ENCODE measurements around the gene CDKAL1.

DNA sequence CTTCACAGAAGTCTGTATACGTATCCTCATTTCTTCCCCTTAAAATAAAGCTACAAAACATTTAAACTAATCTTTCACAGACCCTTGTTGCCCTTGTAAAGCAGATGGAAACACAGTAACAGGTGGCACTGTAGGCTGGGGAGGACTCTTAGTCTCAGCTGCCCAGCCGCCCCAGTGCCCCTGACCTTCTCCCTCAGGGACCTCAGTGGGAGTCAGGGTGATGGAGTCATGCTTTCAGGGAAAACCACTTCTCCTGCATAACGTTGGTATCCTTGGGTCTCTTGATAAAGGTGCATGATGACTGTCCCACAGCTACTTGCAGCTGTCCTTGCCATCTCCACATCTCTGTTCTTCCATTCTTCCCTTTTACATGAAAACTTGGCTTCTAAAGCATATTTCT lies 198.6 kb downstream of the CDKAL1 start:
- no peak for TF ChIP-seq EZH2phosphoT487 (IDR thresholded peaks at IDR 0.05; ENCODE audit: borderline replicate concordance)
- TF ChIP-seq, protein P1, sequence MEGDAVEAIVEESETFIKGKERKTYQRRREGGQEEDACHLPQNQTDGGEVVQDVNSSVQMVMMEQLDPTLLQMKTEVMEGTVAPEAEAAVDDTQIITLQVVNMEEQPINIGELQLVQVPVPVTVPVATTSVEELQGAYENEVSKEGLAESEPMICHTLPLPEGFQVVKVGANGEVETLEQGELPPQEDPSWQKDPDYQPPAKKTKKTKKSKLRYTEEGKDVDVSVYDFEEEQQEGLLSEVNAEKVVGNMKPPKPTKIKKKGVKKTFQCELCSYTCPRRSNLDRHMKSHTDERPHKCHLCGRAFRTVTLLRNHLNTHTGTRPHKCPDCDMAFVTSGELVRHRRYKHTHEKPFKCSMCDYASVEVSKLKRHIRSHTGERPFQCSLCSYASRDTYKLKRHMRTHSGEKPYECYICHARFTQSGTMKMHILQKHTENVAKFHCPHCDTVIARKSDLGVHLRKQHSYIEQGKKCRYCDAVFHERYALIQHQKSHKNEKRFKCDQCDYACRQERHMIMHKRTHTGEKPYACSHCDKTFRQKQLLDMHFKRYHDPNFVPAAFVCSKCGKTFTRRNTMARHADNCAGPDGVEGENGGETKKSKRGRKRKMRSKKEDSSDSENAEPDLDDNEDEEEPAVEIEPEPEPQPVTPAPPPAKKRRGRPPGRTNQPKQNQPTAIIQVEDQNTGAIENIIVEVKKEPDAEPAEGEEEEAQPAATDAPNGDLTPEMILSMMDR (conservative IDR thresholded peaks at IDR 0.05; ENCODE audit: low read length): no peak
